K562 (cell line): Measurements from ENCODE around the gene CHRM1. TPM values are rescaled to one million over a fixed set of nuclear protein-coding genes. Genes with fewer than 3 reads are reported as not detected.

Experiments
- BRD4 ChIP-seq: fragments of 200-600 bp; sonication (generic); IDR thresholded peaks from 2 replicates; pipeline ENCODE4 v1.6.1; 2017; ENCODE audit warnings: inconsistent platforms
- E2F6 ChIP-seq, 2 experiments: IDR thresholded peaks; 2 replicates each; pipeline ENCODE4 v1.6.1; 2011; ENCODE audit warnings: borderline replicate concordance in 1 of 2, control low read depth in 1 of 2, low read depth in 1 of 2, low read length in 1 of 2, mild to moderate bottlenecking in 1 of 2, mixed read lengths in 1 of 2, moderate library complexity in 1 of 2; ENCODE audit not compliant: insufficient read depth in 1 of 2, insufficient read length in 1 of 2, poor library complexity in 1 of 2, severe bottlenecking in 1 of 2; ENCODE audit errors: extremely low read depth in 1 of 2
- GABPB1 ChIP-seq: sonication (generic); formaldehyde crosslinking; IDR thresholded peaks from 2 replicates; pipeline ENCODE4 v1.8.0; 2022; ENCODE audit warnings: mild to moderate bottlenecking, missing genetic modification reagents
- GATAD2B ChIP-seq: fragments of 450-650 bp; IDR thresholded peaks from 2 replicates; pipeline ENCODE4 v1.6.1; 2017; ENCODE audit warnings: mild to moderate bottlenecking, borderline replicate concordance
- IRF1 ChIP-seq: sonication (generic); formaldehyde crosslinking; IDR thresholded peaks from 2 replicates; pipeline ENCODE4 v1.8.0; 2022; ENCODE audit warnings: missing genetic modification reagents, mild to moderate bottlenecking, borderline replicate concordance
- IRF2 ChIP-seq: sonication (generic); formaldehyde crosslinking; IDR thresholded peaks from 2 replicates; pipeline ENCODE4 v1.8.1; 2022; ENCODE audit warnings: mild to moderate bottlenecking, missing genetic modification reagents
- MCM3 ChIP-seq: fragments of 450-650 bp; IDR thresholded peaks from 2 replicates; pipeline ENCODE4 v1.6.1; 2016
- MECOM ChIP-seq: fragments of 250-450 bp; sonication (Bioruptor Pico); IDR thresholded peaks from 2 replicates; pipeline ENCODE4 v1.8.0; 2022; ENCODE audit warnings: inconsistent platforms
- MYC ChIP-seq, 2 experiments: fragments of 250-450 bp in 1 of 2; sonication (Bioruptor Pico) in 1 of 2; IDR thresholded peaks; 2 replicates each; pipeline versions ENCODE4 v1.5.1 to v1.6.1; 2012 to 2021; ENCODE audit warnings: low read depth in 2 of 2, borderline replicate concordance in 1 of 2, improper control_type of control experiment in 1 of 2, low read length in 1 of 2, mild to moderate bottlenecking in 1 of 2, moderate library complexity in 1 of 2
- NR4A1 ChIP-seq, 2 experiments: fragments of 250-450 bp in 1 of 2; fragments of 450-650 bp in 1 of 2; sonication (Bioruptor Pico) in 1 of 2; IDR thresholded peaks; 2 replicates each; pipeline versions ENCODE4 v1.4.0 to v1.6.1; 2016 to 2020; ENCODE audit warnings: mild to moderate bottlenecking in 2 of 2, missing compliant biosample characterization in 1 of 2, missing genetic modification characterization in 1 of 2, moderate library complexity in 1 of 2
- POLR2AphosphoS5 ChIP-seq: IDR thresholded peaks from 2 replicates; pipeline ENCODE4 v1.6.1; 2011; ENCODE audit warnings: mild to moderate bottlenecking, low read depth, low read length, moderate library complexity; ENCODE audit not compliant: control insufficient read depth, insufficient read depth
- RFX1 ChIP-seq: fragments of 450-650 bp; IDR thresholded peaks from 2 replicates; pipeline ENCODE4 v1.6.1; 2016; ENCODE audit warnings: mild to moderate bottlenecking, moderate library complexity
- TAF15 ChIP-seq: fragments of 200-400 bp; formaldehyde crosslinking; IDR thresholded peaks from 2 replicates; pipeline ENCODE4 v1.6.1; 2017; ENCODE audit warnings: mild to moderate bottlenecking, low read depth, low read length, moderate library complexity
- THRAP3 ChIP-seq: fragments of 450-650 bp; IDR thresholded peaks from 2 replicates; pipeline ENCODE4 v1.6.1; 2016; ENCODE audit warnings: mild to moderate bottlenecking, inconsistent platforms, borderline replicate concordance
- XRCC5 ChIP-seq: fragments of 200-400 bp; formaldehyde crosslinking; IDR thresholded peaks from 2 replicates; pipeline ENCODE4 v1.6.1; 2017; ENCODE audit warnings: low read depth, mild to moderate bottlenecking, low read length
- YY1 ChIP-seq, 3 experiments: IDR thresholded peaks; 2 replicates each; pipeline ENCODE4 v1.6.1; 2011; ENCODE audit warnings: low read length in 2 of 3, mild to moderate bottlenecking in 2 of 3, moderate library complexity in 2 of 3, borderline replicate concordance in 1 of 3, control low read depth in 1 of 3, low read depth in 1 of 3; ENCODE audit not compliant: insufficient read depth in 3 of 3, insufficient replicate concordance in 2 of 3, control insufficient read depth in 1 of 3, insufficient read length in 1 of 3; ENCODE audit errors: extremely low read depth in 1 of 3
- ZNF24 ChIP-seq: fragments of 450-650 bp; IDR thresholded peaks from 2 replicates; pipeline ENCODE4 v1.6.1; 2016
- polyA plus RNA-seq, 8 experiments: library from polyadenylated mRNA; depleted of rRNA in 4 of 8; stranded (reverse) in 5 of 8; unstranded in 3 of 8; fragments of >200 nt; fragmentation: Nextera tagmentation in 2 of 8; fragmentation: Illumina TruSeq in 1 of 8; extraction: Ambion mirVana in 2 of 8; extraction: Trizol in 1 of 8; gene quantifications; 2 replicates each; pipeline versions ENCODE4 v1.2.1 to v1.2.3, GENCODE V29; 2011 to 2014; ENCODE audit warnings: inconsistent platforms in 1 of 8, missing spikeins in 1 of 8
- total RNA-seq, 7 experiments: library from RNA; depleted of rRNA in 6 of 7; stranded (reverse); fragments of >200 nt in 6 of 7; fragmentation: Illumina TruSeq in 2 of 7; extraction: Trizol in 2 of 7; gene quantifications; 2 replicates each; pipeline versions ENCODE4 v1.2.1 to v1.2.3, GENCODE V29; 2011 to 2021; ENCODE audit warnings: low replicate concordance in 1 of 7

The CHRM1 gene
- total and polyA plus RNA-seq, 9 of the 15 experiments (the other 6 are each of a cell fraction or from before 2014, with no cell fraction given): not detected

- TF ChIP-seq E2F6 (IDR thresholded peaks at IDR 0.05; ENCODE audit: borderline replicate concordance in 1 of 2, extremely low read depth in 1 of 2, insufficient read depth in 1 of 2, insufficient read length in 1 of 2, low read depth in 1 of 2, low read length in 1 of 2, poor library complexity in 1 of 2, severe bottlenecking in 1 of 2) (no peak), POLR2AphosphoS5 (no peak), YY1 (IDR thresholded peaks at IDR 0.05; ENCODE audit: borderline replicate concordance in 1 of 3, control insufficient read depth in 1 of 3, extremely low read depth in 1 of 3, insufficient read depth in 3 of 3, insufficient read length in 1 of 3, insufficient replicate concordance in 2 of 3, low read depth in 1 of 3, low read length in 2 of 3) (peak in 1 of 3 experiments; percentile 21), NR4A1 (CRISPR knock-in tag; IDR thresholded peaks at IDR 0.05) (no peak), NR4A1 (tag; IDR thresholded peaks at IDR 0.05) (no peak), XRCC5 (no peak; the same call in 1 of the 2 replicates), BRD4 (no peak), RFX1 (no peak), ZNF24 (no peak), MECOM (CRISPR knock-in tag) (0 out of 2 replicates have a peak, but pooled peaks have one; percentile 22), IRF2 (CRISPR knock-in tag) (no peak), TAF15 (no peak), MCM3 (no peak), GABPB1 (no peak), THRAP3 (no peak), MYC (IDR thresholded peaks at IDR 0.05; ENCODE audit: low read depth, low read length) (0 out of 2 replicates have a peak, but pooled peaks have one; percentile 38), MYC (CRISPR knock-in tag; IDR thresholded peaks at IDR 0.05; ENCODE audit: borderline replicate concordance, low read depth) (no peak), IRF1 (CRISPR knock-in tag) (no peak), GATAD2B (no peak)
Observed at GRCh38 chr11:62880231-62880802, 40.8 kb downstream of the CHRM1 start (continued).
